Psoas muscle (tissue), 8 donors: Measurements from ENCODE around the gene WDR3. TPM values are rescaled to one million over a fixed set of nuclear protein-coding genes. Genes with fewer than 3 reads are reported as not detected.
A peak's percentile ranks its signal among the peaks of the same experiment; 100 is the strongest.

Experiments
- ATAC-seq, 4 donors: fragments of 200-7000 bp; cut with Tn5 transposase; one replicate each; pipeline ENCODE4 v1.9.1; 2020; ENCODE audit warnings: moderate library complexity in 3 of 4, mild to moderate bottlenecking in 2 of 4
- DNase-seq, 2 donors: peaks; one replicate each; pipeline ENCODE4 v3.0.0-alpha.2; 2020
- H3K27ac ChIP-seq: fragments of 200-600 bp; one replicate; pipeline ENCODE4 v1.8.0; 2022
- H3K27me3 ChIP-seq, 3 donors: fragments of 200-600 bp in 1 of 3; one replicate each; pipeline versions ENCODE4 v1.6.1 to v1.8.0; 2013 to 2022; ENCODE audit warnings: low read length in 2 of 3, mild to moderate bottlenecking in 2 of 3, moderate library complexity in 1 of 3; ENCODE audit not compliant: insufficient read depth in 3 of 3
- H3K36me3 ChIP-seq, 2 donors: fragments of 200-600 bp in 1 of 2; one replicate each; pipeline versions ENCODE4 v1.6.1 to v1.8.0; 2013 to 2022; ENCODE audit warnings: low read depth in 1 of 2, mild to moderate bottlenecking in 1 of 2, moderate library complexity in 1 of 2; ENCODE audit not compliant: insufficient read depth in 1 of 2
- H3K4me1 ChIP-seq: fragments of 200-600 bp; one replicate; pipeline ENCODE4 v1.8.0; 2022
- H3K4me3 ChIP-seq: fragments of 200-600 bp; one replicate; pipeline ENCODE4 v1.8.0; 2022; ENCODE audit warnings: mild to moderate bottlenecking
- H3K9me3 ChIP-seq: fragments of 200-600 bp; one replicate; pipeline ENCODE4 v1.8.0; 2022
- WGBS, 3 donors: extraction: QIAGEN DNeasy Blood & Tissue Kit; methylation state at CpG; one replicate each; pipeline versions ENCODE4 v1.1.6 to v1.1.7; 2013; 5-methylcytosine and 5-hydroxymethylcytosine counted together
- intact Hi-C, 2 donors: fragments of 100-400 bp; cut with DNase I; formaldehyde crosslinking; loops; one replicate each; pipeline versions ENCODE4 v1.11.0 to v1.14.2; 2022
- polyA plus RNA-seq, 3 donors: library from polyadenylated mRNA; stranded (reverse); fragments of 200-250 nt; gene quantifications; one replicate each; pipeline ENCODE4 v1.2.3, GENCODE V29; 2013
- total RNA-seq, 4 donors: library from RNA; stranded (reverse); fragmentation: NEBNext Ultra II Directional in 2 of 4; extraction: Animal tissue kit (Norgen Biotek cat#: 25700) in 2 of 4; gene quantifications; one replicate each; pipeline versions ENCODE4 v1.2.1 to v1.2.4, GENCODE V29; 2021 to 2023
- TF ChIP-seq, protein P1 (sequence below): fragments of 200-600 bp; IDR thresholded peaks from one replicate; pipeline ENCODE4 v1.8.0; 2022; ENCODE audit warnings: antibody characterized with exemption
- donor health status: healthy with polysubstance abuse.
- donor health status: DM: no; HTN: no; CAD: no; lungs with moderate emphysema.
- donor health status: Bipolar disorder and iron deficiency.
- donor health status: healthy.
- donor health status: DM: yes; HTN: yes; CAD: no.
- donor health status: DM: no; HTN: no; CAD: no.
- donor health status: DM: no; HTN: no; CAD: no.
- donor health status: DM: yes; HTN: yes; CAD: no.

WDR3 gene
- total and polyA plus RNA-seq, 7 donors, result 6.5 to 40.3 (median 23.3) TPM

DNA sequence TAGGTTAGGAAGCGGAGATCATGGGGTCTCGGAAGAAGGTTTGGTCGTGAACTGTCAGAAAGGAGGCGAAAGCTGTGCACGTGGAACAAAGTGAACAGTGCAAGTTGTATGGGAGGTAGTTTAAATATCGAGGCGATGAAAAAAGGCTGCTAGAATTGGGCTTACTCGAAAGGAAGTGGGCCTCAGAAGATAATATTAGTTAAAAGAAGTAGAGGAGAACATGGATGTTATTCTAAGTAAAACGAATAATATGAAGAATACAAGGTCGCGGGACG, 571 bp downstream of the WDR3 start:
- peak overlapping the region; percentile 84 for H3K4me3 ChIP-seq
- intact Hi-C loops, result loop anchor here in 1 of 2 donors (5.0 kb wide), 1 partner anchor 48 kb away; no protein-coding TSS in a partner anchor
- TF ChIP-seq, protein P1, sequence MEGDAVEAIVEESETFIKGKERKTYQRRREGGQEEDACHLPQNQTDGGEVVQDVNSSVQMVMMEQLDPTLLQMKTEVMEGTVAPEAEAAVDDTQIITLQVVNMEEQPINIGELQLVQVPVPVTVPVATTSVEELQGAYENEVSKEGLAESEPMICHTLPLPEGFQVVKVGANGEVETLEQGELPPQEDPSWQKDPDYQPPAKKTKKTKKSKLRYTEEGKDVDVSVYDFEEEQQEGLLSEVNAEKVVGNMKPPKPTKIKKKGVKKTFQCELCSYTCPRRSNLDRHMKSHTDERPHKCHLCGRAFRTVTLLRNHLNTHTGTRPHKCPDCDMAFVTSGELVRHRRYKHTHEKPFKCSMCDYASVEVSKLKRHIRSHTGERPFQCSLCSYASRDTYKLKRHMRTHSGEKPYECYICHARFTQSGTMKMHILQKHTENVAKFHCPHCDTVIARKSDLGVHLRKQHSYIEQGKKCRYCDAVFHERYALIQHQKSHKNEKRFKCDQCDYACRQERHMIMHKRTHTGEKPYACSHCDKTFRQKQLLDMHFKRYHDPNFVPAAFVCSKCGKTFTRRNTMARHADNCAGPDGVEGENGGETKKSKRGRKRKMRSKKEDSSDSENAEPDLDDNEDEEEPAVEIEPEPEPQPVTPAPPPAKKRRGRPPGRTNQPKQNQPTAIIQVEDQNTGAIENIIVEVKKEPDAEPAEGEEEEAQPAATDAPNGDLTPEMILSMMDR, result no peak
- peaks cover 0 to 20% of the 10 kb centered on the region in 2 donors for H3K36me3 ChIP-seq
- WGBS, 3 donors, result 0 to 1% (median 0%) methylated on average over 12 of the region's 12 CpGs
- H3K27ac ChIP-seq, result peak overlapping the region; percentile 91
- no peaks in the 10 kb centered on the region for H3K9me3 ChIP-seq
- ATAC-seq, result no peak
- no peak for DNase-seq
- peaks cover 38% of the 10 kb centered on the region for H3K4me1 ChIP-seq
- no peaks in the 10 kb centered on the region for H3K27me3 ChIP-seq

DNA sequence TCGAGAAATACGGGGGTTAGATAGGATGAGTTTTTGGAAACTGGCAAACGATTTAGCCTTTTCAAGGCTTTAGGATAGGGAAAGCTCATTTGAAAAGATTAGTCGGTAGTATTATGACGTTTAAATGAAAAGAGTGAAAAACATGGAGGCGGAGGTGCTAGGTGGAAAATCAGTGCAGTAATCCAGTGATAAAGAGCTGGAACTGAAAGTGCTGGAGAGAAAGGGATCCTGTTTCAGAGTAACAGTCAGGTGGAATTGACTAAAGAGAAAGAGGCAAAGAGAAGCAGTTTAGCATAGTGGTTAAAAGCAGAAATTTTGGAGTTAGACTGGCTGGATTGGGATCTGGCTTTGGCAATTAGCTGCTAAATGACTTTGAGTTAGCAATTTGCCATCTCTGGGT, 945 bp downstream of the WDR3 start:
- DNase-seq (no peak), ATAC-seq (no peak)
- TF ChIP-seq, protein P1, result no peak
- Histone ChIP-seq H3K27me3 (no peaks in the 10 kb centered on the region), H3K9me3 (no peaks in the 10 kb centered on the region), H3K27ac (peak overlapping the region; percentile 91), H3K36me3 (peaks cover 0 to 24% of the 10 kb centered on the region in 2 donors), H3K4me3 (peak overlapping the region; percentile 84), H3K4me1 (peaks cover 38% of the 10 kb centered on the region)
- intact Hi-C loops, result loop anchor here in 1 of 2 donors (5.0 kb wide), 1 partner anchor 48 kb away; no protein-coding TSS in a partner anchor
- WGBS, 3 donors, result 3% methylated on average over 6 of the region's 6 CpGs

DNA sequence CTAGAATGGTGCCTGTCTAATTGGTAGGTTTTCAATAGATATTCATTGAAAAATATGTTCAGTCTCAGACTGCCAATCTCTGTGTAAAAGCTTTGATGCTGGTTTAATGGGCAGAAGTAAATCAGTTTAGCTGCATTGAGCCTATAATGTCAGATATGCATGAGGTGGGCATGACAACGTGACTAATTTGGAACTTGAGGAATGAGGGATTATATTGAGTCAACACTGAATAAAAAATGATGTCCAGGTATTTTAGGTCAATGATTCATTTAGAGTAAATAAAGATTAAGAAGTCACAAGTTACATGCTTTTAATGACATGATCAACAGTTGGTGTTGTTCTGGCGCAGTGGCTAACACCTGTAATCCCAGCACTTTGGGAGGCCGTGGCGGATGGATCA, 3.0 kb downstream of the WDR3 start:
- 82 to 94% (median 89%) methylated on average over 4 of the region's 4 CpGs for WGBS, 3 donors
- no peak overlapping the region for H3K27ac ChIP-seq
- no peaks in the 10 kb centered on the region for H3K9me3 ChIP-seq
- no peaks in the 10 kb centered on the region for H3K27me3 ChIP-seq
- peaks cover 0 to 44% of the 10 kb centered on the region in 2 donors for H3K36me3 ChIP-seq
- ATAC-seq, result no peak
- intact Hi-C loops, result loop anchor here in 1 of 2 donors (5.0 kb wide), 1 partner anchor 50 kb away; no protein-coding TSS in a partner anchor
- TF ChIP-seq, protein P1, result no peak
- no peak for DNase-seq
- peaks cover 34% of the 10 kb centered on the region for H3K4me1 ChIP-seq
- H3K4me3 ChIP-seq, result no peak overlapping the region

DNA sequence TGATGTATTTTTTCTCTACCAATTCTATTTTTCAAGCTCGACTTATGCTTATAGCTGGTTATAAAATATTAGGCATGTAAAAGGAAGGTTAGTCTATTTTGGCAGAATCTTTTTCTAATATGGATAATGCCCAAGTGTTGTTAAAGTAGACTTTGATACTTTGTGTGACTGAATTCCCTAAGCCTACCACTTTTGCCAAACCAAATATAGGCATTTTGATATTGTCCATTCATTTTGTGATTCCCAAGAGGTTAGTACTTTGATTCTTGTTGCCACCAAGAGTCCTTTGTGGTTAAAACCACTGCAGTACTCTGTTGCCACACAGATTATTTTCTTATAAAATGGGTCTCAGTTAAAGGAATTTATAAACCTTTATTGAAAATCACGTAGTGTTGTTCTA, 4.2 kb downstream of the WDR3 start:
- Histone ChIP-seq H3K4me3 (no peak overlapping the region), H3K27me3 (no peaks in the 10 kb centered on the region), H3K36me3 (peaks cover 5 to 56% of the 10 kb centered on the region in 2 donors), H3K9me3 (no peaks in the 10 kb centered on the region), H3K27ac (no peak overlapping the region), H3K4me1 (peaks cover 23% of the 10 kb centered on the region)
- intact Hi-C loops, result loop anchor here in 1 of 2 donors (5.0 kb wide), 1 partner anchor 51 kb away; no protein-coding TSS in a partner anchor
- DNase-seq, result no peak
- no peak for ATAC-seq
- 92 to 96% (median 95%) methylated on average over 2 of the region's 2 CpGs for WGBS, 3 donors
- TF ChIP-seq, protein P1, result no peak

DNA sequence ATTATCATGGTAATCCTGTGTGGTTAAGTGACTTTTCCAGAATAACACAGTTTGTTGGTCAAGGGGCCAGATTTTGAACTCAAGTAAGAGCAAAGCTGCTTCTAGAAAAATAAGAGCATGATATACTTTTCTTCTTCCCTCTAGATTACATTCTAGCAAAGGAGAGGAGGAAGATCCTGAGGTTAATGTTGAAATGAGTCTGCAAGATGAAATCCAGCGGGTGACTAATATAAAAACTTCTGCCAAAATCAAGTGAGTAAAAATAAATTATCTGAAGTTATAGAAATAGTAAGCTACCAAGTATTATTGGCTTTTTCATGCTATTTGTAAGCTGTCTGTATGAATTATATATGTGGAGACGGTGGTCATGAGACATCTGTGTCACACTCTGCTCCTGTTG, 12.8 kb downstream of the WDR3 start:
- H3K27ac ChIP-seq, result no peak overlapping the region
- no peaks in the 10 kb centered on the region for H3K4me1 ChIP-seq
- DNase-seq, result no peak
- peaks cover 33 to 100% of the 10 kb centered on the region in 2 donors for H3K36me3 ChIP-seq
- H3K27me3 ChIP-seq, result no peaks in the 10 kb centered on the region
- 97 to 100% (median 97%) methylated on average over 2 of the region's 2 CpGs for WGBS, 3 donors
- intact Hi-C loops, result no loop called here
- no peaks in the 10 kb centered on the region for H3K9me3 ChIP-seq
- ATAC-seq, result no peak
- H3K4me3 ChIP-seq, result no peak overlapping the region
- TF ChIP-seq, protein P1, result no peak
